IMR-90 (cell line): ENCODE measurements around the gene STRN. TPM values are rescaled to one million over a fixed set of nuclear protein-coding genes. Genes with fewer than 3 reads are reported as not detected.

Source experiments
- ATAC-seq: fragments of 200-7000 bp; cut with Tn5 transposase; 2 replicates; pipeline ENCODE4 v1.9.1; 2020; ENCODE audit warnings: low read depth, mild to moderate bottlenecking, moderate library complexity
- BruUV-seq: library from RNA; stranded (reverse); fragments of 400-500 nt; replicated peaks from 2 replicates; lab custom pipeline; 2021; lab: Mats Ljungman, UMichigan
- CTCF ChIA-PET: fragments of 300-600 bp; formaldehyde crosslinking; extraction: SDS; loops from one replicate; lab custom pipeline; 2021; ENCODE audit warnings: antibody characterized with exemption; lab: Yijun Ruan, JAX
- POLR2A ChIA-PET: fragments of 300-600 bp; sonication (Branson Sonifier 250); formaldehyde crosslinking; loops from one replicate; lab custom pipeline; 2022; ENCODE audit warnings: antibody characterized with exemption; ENCODE audit not compliant: unreplicated experiment; lab: Charles Lee
- DNase-seq: peaks from one replicate; pipeline ENCODE4 v3.0.0; 2013
- H2AFZ ChIP-seq: replicated peaks from 2 replicates; pipeline ENCODE3; 2013; ENCODE audit warnings: low read length, mild to moderate bottlenecking; ENCODE audit not compliant: poor library complexity
- H2AK5ac ChIP-seq: 2 replicates; pipeline ENCODE4 v1.6.1; 2013; ENCODE audit warnings: low read depth, low read length, inconsistent platforms
- H2AK9ac ChIP-seq: replicated peaks from 2 replicates; pipeline ENCODE3; 2013; ENCODE audit warnings: mild to moderate bottlenecking, low read depth, low read length, moderate library complexity; ENCODE audit not compliant: poor library complexity
- H2BK120ac ChIP-seq: 2 replicates; pipeline ENCODE4 v1.6.1; 2013; ENCODE audit warnings: low read depth, low read length, inconsistent platforms
- H2BK15ac ChIP-seq: 3 replicates; pipeline ENCODE4 v1.6.1; 2013; ENCODE audit warnings: low read depth, low read length, inconsistent platforms
- H2BK20ac ChIP-seq: 2 replicates; pipeline ENCODE4 v1.6.1; 2013; ENCODE audit warnings: low read depth, mild to moderate bottlenecking, inconsistent platforms, low read length, moderate library complexity
- H2BK5ac ChIP-seq: 2 replicates; pipeline ENCODE4 v1.6.1; 2013; ENCODE audit warnings: mild to moderate bottlenecking, low read depth, low read length, inconsistent platforms; ENCODE audit not compliant: poor library complexity, severe bottlenecking
- H3K14ac ChIP-seq: replicated peaks from 2 replicates; pipeline ENCODE4 v1.6.1; 2013; ENCODE audit warnings: low read depth, low read length, inconsistent platforms
- H3K18ac ChIP-seq: 2 replicates; pipeline ENCODE4 v1.6.1; 2013; ENCODE audit warnings: low read depth, low read length, control low read depth
- H3K23ac ChIP-seq: 2 replicates; pipeline ENCODE4 v1.6.1; 2013; ENCODE audit warnings: low read depth, low read length, inconsistent platforms
- H3K27ac ChIP-seq: 2 replicates; pipeline ENCODE4 v1.5.1; 2013; ENCODE audit warnings: mild to moderate bottlenecking, control low read depth, low read length; ENCODE audit not compliant: insufficient read depth
- H3K27me3 ChIP-seq: 2 replicates; pipeline ENCODE4 v1.6.1; 2013; ENCODE audit warnings: low read length; ENCODE audit not compliant: control insufficient read depth, insufficient read depth
- H3K36me3 ChIP-seq: 2 replicates; pipeline ENCODE4 v1.6.1; 2013; ENCODE audit warnings: low read length, mixed read lengths; ENCODE audit not compliant: control insufficient read depth, insufficient read depth
- H3K4ac ChIP-seq: 2 replicates; pipeline ENCODE4 v1.6.1; 2013; ENCODE audit warnings: low read depth, low read length, inconsistent platforms
- H3K4me1 ChIP-seq: 2 replicates; pipeline ENCODE4 v1.6.1; 2013; ENCODE audit warnings: low read length, mixed read lengths; ENCODE audit not compliant: control insufficient read depth, insufficient read depth
- H3K4me2 ChIP-seq: 2 replicates; pipeline ENCODE4 v1.6.1; 2013; ENCODE audit warnings: low read depth, mild to moderate bottlenecking, control low read depth, low read length, moderate library complexity
- H3K4me3 ChIP-seq: 2 replicates; pipeline ENCODE4 v1.5.1; 2013; ENCODE audit warnings: low read depth, mild to moderate bottlenecking, control low read depth, low read length, moderate library complexity; ENCODE audit not compliant: insufficient read depth
- H3K56ac ChIP-seq: 2 replicates; pipeline ENCODE4 v1.6.1; 2013; ENCODE audit warnings: low read length, inconsistent platforms; ENCODE audit not compliant: insufficient read depth; ENCODE audit errors: extremely low read depth
- H3K79me1 ChIP-seq, 2 experiments: 2 replicates each; pipeline ENCODE4 v1.6.1; 2013; ENCODE audit warnings: low read length in 2 of 2, inconsistent platforms in 1 of 2, low read depth in 1 of 2
- H3K9ac ChIP-seq: 2 replicates; pipeline ENCODE4 v1.6.1; 2013; ENCODE audit warnings: low read depth, low read length, control low read depth
- H3K9me1 ChIP-seq: 2 replicates; pipeline ENCODE4 v1.6.1; 2013; ENCODE audit warnings: low read length, inconsistent platforms; ENCODE audit not compliant: insufficient read depth
- H3K9me3 ChIP-seq: 2 replicates; pipeline ENCODE4 v1.6.1; 2013; ENCODE audit warnings: low read length; ENCODE audit not compliant: control insufficient read depth, insufficient read depth
- H4K20me1 ChIP-seq: 2 replicates; pipeline ENCODE4 v1.6.1; 2013; ENCODE audit warnings: low read length, inconsistent platforms; ENCODE audit not compliant: insufficient read depth
- H4K5ac ChIP-seq: 2 replicates; pipeline ENCODE4 v1.6.1; 2013; ENCODE audit warnings: mild to moderate bottlenecking, low read depth, low read length, control low read depth
- H4K8ac ChIP-seq, 2 experiments: 2 replicates each; pipeline ENCODE4 v1.6.1; 2013; ENCODE audit warnings: low read depth in 2 of 2, low read length in 2 of 2, control low read depth in 1 of 2, inconsistent platforms in 1 of 2
- H4K91ac ChIP-seq: 2 replicates; pipeline ENCODE4 v1.6.1; 2013; ENCODE audit warnings: low read depth, low read length, inconsistent platforms; ENCODE audit not compliant: insufficient read depth
- CEBPB ChIP-seq: IDR thresholded peaks from 2 replicates; pipeline ENCODE4 v1.6.1; 2012; ENCODE audit warnings: low read depth, low read length, improper control_type of control experiment
- WGBS, 2 experiments: methylation state at CpG; one replicate each; pipeline versions ENCODE4 v1.1.5 to v1.1.7; 2013; ENCODE audit warnings: missing lambda C conversion rate in 2 of 2; ENCODE audit not compliant: insufficient read length in 1 of 2; ENCODE audit errors: extremely low coverage in 2 of 2; 5-methylcytosine and 5-hydroxymethylcytosine counted together
- dilution Hi-C: fragments of 300-500 bp; cut with HindIII; formaldehyde crosslinking; loops from one replicate; pipeline ENCODE4 v1.14.3; 2018; ENCODE audit warnings: low sequenced_read_pairs; ENCODE audit not compliant: unreplicated experiment
- in situ Hi-C: fragments of 300-500 bp; cut with MboI; formaldehyde crosslinking; loops from 3 replicates; pipeline ENCODE4 v1.14.3; 2019; ENCODE audit warnings: low sequenced_read_pairs, inconsistent platforms, mixed read lengths
- intact Hi-C: fragments of 100-400 bp; cut with micrococcal nuclease; formaldehyde crosslinking; loops from 2 replicates; pipeline ENCODE4 v1.10.0; 2022
- polyA plus RNA-seq, 3 experiments: library from polyadenylated mRNA; depleted of rRNA; stranded (reverse); fragments of >200 nt; gene quantifications; 2 replicates each; pipeline ENCODE4 v1.2.3, GENCODE V29; 2012; ENCODE audit warnings: low replicate concordance in 1 of 3
- total RNA-seq: library from RNA; depleted of rRNA; stranded (reverse); fragments of >200 nt; gene quantifications from 2 replicates; pipeline ENCODE4 v1.2.3, GENCODE V29; 2012
- TF ChIP-seq, protein P1 (sequence below): conservative IDR thresholded peaks from 2 replicates; pipeline ENCODE4 v1.5.1; 2012; ENCODE audit warnings: mild to moderate bottlenecking, low read depth, low read length, improper control_type of control experiment

STRN gene
- total and polyA plus RNA-seq, 2 of the 4 experiments (the other 2 are of a cell fraction): 5.1 to 23.3 TPM

DNA sequence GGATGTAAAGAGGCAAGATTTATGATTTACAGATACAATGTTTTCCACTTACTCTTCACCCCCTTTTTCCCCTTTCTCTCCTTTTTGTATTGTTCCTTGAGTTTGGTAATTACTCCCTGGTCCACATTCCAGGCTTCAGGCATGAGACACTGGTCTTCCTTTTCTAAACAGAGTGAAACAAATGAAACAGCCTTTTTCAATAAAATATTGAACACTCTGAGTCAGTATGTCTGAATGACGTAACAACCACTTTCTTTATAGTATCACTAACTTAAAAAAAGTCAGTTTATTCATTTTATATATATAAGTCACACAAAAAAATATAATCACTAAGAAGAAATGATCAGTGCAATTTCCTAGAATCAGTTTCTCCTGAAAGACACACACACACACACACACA, 79.7 kb downstream of the STRN start:
- dilution Hi-C loops: no loop called here
- intact Hi-C loops: no loop called here
- H4K20me1 ChIP-seq: no peaks in the 10 kb centered on the region
- DNase-seq (peak; percentile 66), ATAC-seq (0 out of 2 replicates have a peak, but pooled peaks have one; percentile 16)
- peaks cover 6% of the 10 kb centered on the region; the same call in 1 of the 2 replicates for H3K4me1 ChIP-seq
- no peaks in the 10 kb centered on the region for H3K27me3 ChIP-seq
- H3K14ac ChIP-seq: no peak overlapping the region
- H4K8ac ChIP-seq: no peak overlapping the region
- H3K23ac ChIP-seq: 0 out of 2 replicates have a peak overlapping the region, but pooled peaks have one; percentile 24
- no peaks in the 10 kb centered on the region for H3K9me3 ChIP-seq
- POLR2A ChIA-PET: no interaction called here
- 0 out of 2 replicates have a peak overlapping the region, but pooled peaks have one; percentile 47 for H3K4me2 ChIP-seq
- H2BK120ac ChIP-seq: peak overlapping the region; percentile 27; the same call in 1 of the 2 replicates
- H2BK5ac ChIP-seq: peak overlapping the region; percentile 46
- CTCF ChIA-PET: no interaction called here
- H3K9me1 ChIP-seq: no peaks in the 10 kb centered on the region
- no TSS peak for BruUV-seq
- H3K4me3 ChIP-seq: no peak overlapping the region
- in situ Hi-C loops: no loop called here
- no peak overlapping the region for H2BK20ac ChIP-seq
- H3K56ac ChIP-seq: no peak overlapping the region; the same call in 1 of the 2 replicates
- peaks cover 9% of the 10 kb centered on the region for H3K36me3 ChIP-seq
- H3K27ac ChIP-seq: peak overlapping the region; percentile 58; the same call in 1 of the 2 replicates
- peak overlapping the region; percentile 65; the same call in 1 of the 2 replicates for H2AK5ac ChIP-seq
- H2BK15ac ChIP-seq: no peak overlapping the region
- TF ChIP-seq, protein P1, sequence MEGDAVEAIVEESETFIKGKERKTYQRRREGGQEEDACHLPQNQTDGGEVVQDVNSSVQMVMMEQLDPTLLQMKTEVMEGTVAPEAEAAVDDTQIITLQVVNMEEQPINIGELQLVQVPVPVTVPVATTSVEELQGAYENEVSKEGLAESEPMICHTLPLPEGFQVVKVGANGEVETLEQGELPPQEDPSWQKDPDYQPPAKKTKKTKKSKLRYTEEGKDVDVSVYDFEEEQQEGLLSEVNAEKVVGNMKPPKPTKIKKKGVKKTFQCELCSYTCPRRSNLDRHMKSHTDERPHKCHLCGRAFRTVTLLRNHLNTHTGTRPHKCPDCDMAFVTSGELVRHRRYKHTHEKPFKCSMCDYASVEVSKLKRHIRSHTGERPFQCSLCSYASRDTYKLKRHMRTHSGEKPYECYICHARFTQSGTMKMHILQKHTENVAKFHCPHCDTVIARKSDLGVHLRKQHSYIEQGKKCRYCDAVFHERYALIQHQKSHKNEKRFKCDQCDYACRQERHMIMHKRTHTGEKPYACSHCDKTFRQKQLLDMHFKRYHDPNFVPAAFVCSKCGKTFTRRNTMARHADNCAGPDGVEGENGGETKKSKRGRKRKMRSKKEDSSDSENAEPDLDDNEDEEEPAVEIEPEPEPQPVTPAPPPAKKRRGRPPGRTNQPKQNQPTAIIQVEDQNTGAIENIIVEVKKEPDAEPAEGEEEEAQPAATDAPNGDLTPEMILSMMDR: no peak
- peak; percentile 54; the same call in 1 of the 2 replicates for TF ChIP-seq CEBPB
- H3K9ac ChIP-seq: no peak overlapping the region
- peaks cover 8 to 16% of the 10 kb centered on the region in 2 experiments for H3K79me1 ChIP-seq
- no peak overlapping the region for H3K18ac ChIP-seq
- H2AK9ac ChIP-seq: no peak overlapping the region
- H4K91ac ChIP-seq: no peak overlapping the region
- no peak overlapping the region; the same call in 1 of the 2 replicates for H3K4ac ChIP-seq
- no peak overlapping the region for H2AFZ ChIP-seq
- no peak overlapping the region for H4K5ac ChIP-seq
- no CpG with 5 or more reads among the region's 1 CpG for WGBS, 2 experiments
